ENCODE measurements around the gene CHCHD3.

CHCHD3 gene

GRCh38 chr7:132866551-132866950, 215.3 kb downstream of the CHCHD3 start:
- no peaks in the 10 kb centered on the region for H3K9me2 ChIP-seq (replicated peaks; ENCODE audit: low read depth, low read length)
- no peak overlapping the region for H2AFZ ChIP-seq (ENCODE audit: low read length)
- H3F3A ChIP-seq (ENCODE audit: low read depth) = no peaks in the 10 kb centered on the region
- no peaks in the 10 kb centered on the region for H4K20me1 ChIP-seq (ENCODE audit: insufficient read depth, low read length, poor library complexity, severe bottlenecking)
- no peak overlapping the region for H3K9ac ChIP-seq (ENCODE audit: low read depth, low read length, poor library complexity, severe bottlenecking)
- H3K36me3 ChIP-seq (ENCODE audit: insufficient read depth, low read length) = peaks cover 30% of the 10 kb centered on the region
- no peaks in the 10 kb centered on the region for H3K27me3 ChIP-seq (ENCODE audit: insufficient read depth, low read length, poor library complexity, severe bottlenecking)
- H3K79me2 ChIP-seq (ENCODE audit: insufficient read depth, low read length) = 0 out of 2 replicates have a peak, but pooled peaks cover 8% of the 10 kb centered on the region
- no peaks in the 10 kb centered on the region for H3K4me1 ChIP-seq (ENCODE audit: insufficient read depth, low read length, poor library complexity, severe bottlenecking)
- H3K4me2 ChIP-seq (ENCODE audit: low read depth, low read length, poor library complexity, severe bottlenecking) = no peak overlapping the region
- no peak overlapping the region for H3K4me3 ChIP-seq (ENCODE audit: low read length, poor library complexity, severe bottlenecking)
- peaks cover 5% of the 10 kb centered on the region for H3K9me3 ChIP-seq (ENCODE audit: insufficient read depth, low read depth, low read length)
- TF ChIP-seq EZH2phosphoT487 (IDR thresholded peaks at IDR 0.05; ENCODE audit: borderline replicate concordance) (no peak), CTCF (conservative IDR thresholded peaks at IDR 0.05; ENCODE audit: low read length) (no peak)

DNA sequence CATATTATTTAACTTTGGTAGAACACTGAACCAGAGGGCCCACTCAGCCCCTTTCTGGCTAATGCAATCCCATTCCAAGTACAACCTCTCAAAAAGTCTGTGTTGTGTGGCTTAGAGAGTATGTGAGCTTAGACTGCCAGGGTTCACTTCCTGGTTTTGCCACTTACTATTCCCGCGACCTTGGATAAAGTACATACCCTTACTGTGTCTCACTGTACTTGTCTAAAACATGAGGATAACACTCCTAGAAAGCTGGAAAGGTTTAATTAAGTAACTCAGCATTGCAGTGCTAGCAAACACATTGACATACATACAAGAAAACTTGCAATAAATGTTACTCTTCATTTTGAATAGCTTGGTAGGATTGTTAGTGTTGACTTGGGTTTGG, 215.8 kb downstream of the CHCHD3 start:
- no peak overlapping the region for H3K4me3 ChIP-seq (ENCODE audit: low read length, poor library complexity, severe bottlenecking)
- no peak overlapping the region for H3K9ac ChIP-seq (ENCODE audit: low read depth, low read length, poor library complexity, severe bottlenecking)
- no peaks in the 10 kb centered on the region for H3F3A ChIP-seq (ENCODE audit: low read depth)
- H3K79me2 ChIP-seq (ENCODE audit: insufficient read depth, low read length) = 0 out of 2 replicates have a peak, but pooled peaks cover 8% of the 10 kb centered on the region
- H3K9me3 ChIP-seq (ENCODE audit: insufficient read depth, low read depth, low read length) = peaks cover 5% of the 10 kb centered on the region
- H4K20me1 ChIP-seq (ENCODE audit: insufficient read depth, low read length, poor library complexity, severe bottlenecking) = no peaks in the 10 kb centered on the region
- peaks cover 30% of the 10 kb centered on the region for H3K36me3 ChIP-seq (ENCODE audit: insufficient read depth, low read length)
- no peaks in the 10 kb centered on the region for H3K4me1 ChIP-seq (ENCODE audit: insufficient read depth, low read length, poor library complexity, severe bottlenecking)
- no peak overlapping the region for H2AFZ ChIP-seq (ENCODE audit: low read length)
- no peaks in the 10 kb centered on the region for H3K9me2 ChIP-seq (replicated peaks; ENCODE audit: low read depth, low read length)
- TF ChIP-seq CTCF (conservative IDR thresholded peaks at IDR 0.05; ENCODE audit: low read length) = no peak
- TF ChIP-seq EZH2phosphoT487 (IDR thresholded peaks at IDR 0.05; ENCODE audit: borderline replicate concordance) = no peak
- H3K4me2 ChIP-seq (ENCODE audit: low read depth, low read length, poor library complexity, severe bottlenecking) = no peak overlapping the region
- no peaks in the 10 kb centered on the region for H3K27me3 ChIP-seq (ENCODE audit: insufficient read depth, low read length, poor library complexity, severe bottlenecking)

- Histone ChIP-seq H4K20me1 (ENCODE audit: insufficient read depth, low read length, poor library complexity, severe bottlenecking) (no peaks in the 10 kb centered on the region), H3K9ac (ENCODE audit: low read depth, low read length, poor library complexity, severe bottlenecking) (no peak overlapping the region), H3K79me2 (ENCODE audit: insufficient read depth, low read length) (0 out of 2 replicates have a peak, but pooled peaks cover 8% of the 10 kb centered on the region), H3K4me2 (ENCODE audit: low read depth, low read length, poor library complexity, severe bottlenecking) (no peak overlapping the region), H2AFZ (ENCODE audit: low read length) (no peak overlapping the region), H3K27me3 (ENCODE audit: insufficient read depth, low read length, poor library complexity, severe bottlenecking) (no peaks in the 10 kb centered on the region), H3K36me3 (ENCODE audit: insufficient read depth, low read length) (peaks cover 30% of the 10 kb centered on the region), H3K4me3 (ENCODE audit: low read length, poor library complexity, severe bottlenecking) (no peak overlapping the region), H3K9me2 (replicated peaks; ENCODE audit: low read depth, low read length) (no peaks in the 10 kb centered on the region), H3F3A (ENCODE audit: low read depth) (no peaks in the 10 kb centered on the region), H3K9me3 (ENCODE audit: insufficient read depth, low read depth, low read length) (peaks cover 5% of the 10 kb centered on the region), H3K4me1 (ENCODE audit: insufficient read depth, low read length, poor library complexity, severe bottlenecking) (no peaks in the 10 kb centered on the region)
- TF ChIP-seq CTCF (conservative IDR thresholded peaks at IDR 0.05; ENCODE audit: low read length) (no peak), EZH2phosphoT487 (IDR thresholded peaks at IDR 0.05; ENCODE audit: borderline replicate concordance) (no peak)
Observed at GRCh38 chr7:132865366-132866143, 216.3 kb downstream of the CHCHD3 start.
